Spleen (tissue), 11 donors: ENCODE data around the gene SEPHS1. TPM values are rescaled to one million over a fixed set of nuclear protein-coding genes. Genes with fewer than 3 reads are reported as not detected.
"Not testable (repeated sequence)": the region's sequence is repeated elsewhere in the genome, so short reads cannot be mapped to it uniquely, and the experiment has no call there.

Source experiments
- DNase-seq: peaks from one replicate; pipeline ENCODE4 v3.0.0-alpha.2; 2020
- H3K27ac ChIP-seq, 8 donors: fragments of 200-600 bp; sonication (generic) in 7 of 8; 1 replicate in 4 of 8; 2 replicates in 4 of 8; pipeline versions ENCODE4 v1.5.0 to v1.8.0; 2016 to 2021; ENCODE audit warnings: inconsistent platforms in 4 of 8, mild to moderate bottlenecking in 4 of 8, moderate library complexity in 1 of 8
- H3K27me3 ChIP-seq, 7 donors: fragments of 200-600 bp; sonication (generic) in 6 of 7; replicated peaks in 1 of 7; 1 replicate in 4 of 7; 2 replicates in 3 of 7; pipeline versions ENCODE4 v1.5.0 to v1.8.0; 2016 to 2021; ENCODE audit warnings: inconsistent platforms in 3 of 7, mild to moderate bottlenecking in 1 of 7
- H3K36me3 ChIP-seq, 6 donors: fragments of 200-600 bp; sonication (generic) in 5 of 6; 1 replicate in 4 of 6; 2 replicates in 2 of 6; pipeline versions ENCODE4 v1.5.0 to v1.8.0; 2016 to 2021; ENCODE audit warnings: inconsistent platforms in 2 of 6
- H3K4me1 ChIP-seq, 6 donors: fragments of 200-600 bp; sonication (generic) in 5 of 6; 1 replicate in 3 of 6; 2 replicates in 3 of 6; pipeline versions ENCODE4 v1.5.0 to v1.8.0; 2016 to 2021; ENCODE audit warnings: inconsistent platforms in 3 of 6
- H3K4me3 ChIP-seq, 8 donors: fragments of 200-600 bp; sonication (generic) in 7 of 8; 1 replicate in 4 of 8; 2 replicates in 4 of 8; pipeline versions ENCODE4 v1.5.0 to v1.8.0; 2016 to 2021; ENCODE audit warnings: inconsistent platforms in 4 of 8, mild to moderate bottlenecking in 4 of 8, moderate library complexity in 2 of 8
- H3K9me3 ChIP-seq, 8 donors: fragments of 200-600 bp; sonication (generic) in 7 of 8; 1 replicate in 4 of 8; 2 replicates in 4 of 8; pipeline versions ENCODE4 v1.5.0 to v1.8.0; 2016 to 2021; ENCODE audit warnings: inconsistent platforms in 4 of 8
- CTCF ChIP-seq, 11 experiments: fragments of 200-600 bp in 7 of 11; fragments of 450-650 bp in 4 of 11; sonication (generic) in 4 of 11; IDR thresholded peaks in 8 of 11; conservative IDR thresholded peaks in 3 of 11; 1 replicate in 7 of 11; 2 replicates in 4 of 11; pipeline versions ENCODE4 v1.4.0 to v1.8.0; 2016 to 2021; ENCODE audit warnings: antibody characterized with exemption in 11 of 11, inconsistent platforms in 4 of 11, mild to moderate bottlenecking in 1 of 11
- POLR2A ChIP-seq, 3 donors: fragments of 450-650 bp; IDR thresholded peaks; one replicate each; pipeline ENCODE4 v1.5.1; 2017; ENCODE audit warnings: antibody characterized with exemption in 3 of 3, mild to moderate bottlenecking in 1 of 3
- POLR2AphosphoS5 ChIP-seq, 3 donors: sonication (generic); formaldehyde crosslinking; IDR thresholded peaks; one replicate each; pipeline ENCODE4 v1.5.1; 2017; ENCODE audit warnings: antibody characterized with exemption in 3 of 3
- WGBS, 5 donors: extraction: QIAGEN DNeasy Blood & Tissue Kit in 3 of 5; methylation state at CpG; one replicate each; pipeline versions ENCODE4 v1.1.5 to v1.1.7; 2013 to 2018; 5-methylcytosine and 5-hydroxymethylcytosine counted together
- intact Hi-C: fragments of 100-400 bp; cut with DNase I; formaldehyde crosslinking; loops from one replicate; pipeline ENCODE4 v1.15.0; 2023; ENCODE audit warnings: low total_unique reads
- polyA plus RNA-seq, 3 donors: library from polyadenylated mRNA; stranded (reverse); fragments of 200-250 nt; gene quantifications; one replicate each; pipeline ENCODE4 v1.2.1, GENCODE V29; 2013
- total RNA-seq, 7 donors: library from RNA; depleted of rRNA in 3 of 7; stranded (reverse); fragments of >200 nt in 3 of 7; fragmentation: NEBNext Ultra II Directional in 4 of 7; extraction: Animal tissue kit (Norgen Biotek cat#: 25700) in 4 of 7; gene quantifications; one replicate each; pipeline versions ENCODE4 v1.1.0 to v1.2.1, GENCODE V29; 2016 to 2021
- donor health status: healthy with polysubstance abuse.
- donor health status: DM: no; HTN: no; CAD: no; lungs with moderate emphysema.
- donor health status: DM: no; HTN: no; CAD: no.
- donor health status: Bipolar disorder and iron deficiency.
- donor health status: healthy.
- donor health status: DM: no; HTN: no; CAD: no.
- donor health status: DM: yes; HTN: yes; CAD: no.

Gene SEPHS1
- total and polyA plus RNA-seq, 10 donors = 15.4 to 44.0 (median 28.0) TPM

- H3K4me3 ChIP-seq = no peak overlapping the region
- intact Hi-C loops = loop anchor here (10.0 kb wide), 1 partner anchor 130 kb away; the partner anchor contains the start of gene MCM10
- H3K27me3 ChIP-seq = no peaks in the 10 kb centered on the region
- DNase-seq = no peak
- peaks cover 0 to 54% (median 10%) of the 10 kb centered on the region in 6 donors for H3K36me3 ChIP-seq
- no peak overlapping the region for H3K27ac ChIP-seq
- no peak for TF ChIP-seq POLR2AphosphoS5 (IDR thresholded peaks at IDR 0.05)
- no peak for TF ChIP-seq CTCF (IDR thresholded peaks at IDR 0.05 in 8 of 11, conservative IDR thresholded peaks at IDR 0.05 in 3 of 11)
- no peak for TF ChIP-seq POLR2A (IDR thresholded peaks at IDR 0.05)
- no peaks in the 10 kb centered on the region for H3K9me3 ChIP-seq
- 92 to 99% (median 97%) methylated on average over 2 of the region's 2 CpGs for WGBS, 5 donors
- peaks cover 0 to 15% (median 7%) of the 10 kb centered on the region in 6 donors for H3K4me1 ChIP-seq
Measured at GRCh38 chr10:13294784-13295183, 53.3 kb downstream of the SEPHS1 start.

- Histone ChIP-seq H3K36me3 (peaks cover 0 to 68% (median 13%) of the 10 kb centered on the region in 6 donors), H3K27me3 (no peaks in the 10 kb centered on the region), H3K27ac (no peak overlapping the region), H3K9me3 (no peaks in the 10 kb centered on the region), H3K4me3 (no peak overlapping the region), H3K4me1 (no peaks in the 10 kb centered on the region)
- intact Hi-C loops = loop anchor here (10.0 kb wide), 1 partner anchor 127 kb away; the partner anchor contains the start of gene MCM10
- DNase-seq = no peak
- WGBS, 5 donors = 91 to 94% (median 93%) methylated on average over 19 of the region's 19 CpGs
- TF ChIP-seq CTCF (IDR thresholded peaks at IDR 0.05 in 8 of 11, conservative IDR thresholded peaks at IDR 0.05 in 3 of 11) (no peak), POLR2AphosphoS5 (IDR thresholded peaks at IDR 0.05) (no peak), POLR2A (IDR thresholded peaks at IDR 0.05) (no peak)
Measured at GRCh38 chr10:13291821-13292773, 56.0 kb downstream of the SEPHS1 start.

GRCh38 chr10:13291061-13291460 is 57.0 kb downstream of the SEPHS1 start:
- no peak for DNase-seq
- Histone ChIP-seq H3K9me3 (no peaks in the 10 kb centered on the region), H3K4me3 (no peak overlapping the region), H3K27ac (no peak overlapping the region), H3K36me3 (peaks cover 0 to 78% (median 13%) of the 10 kb centered on the region in 6 donors), H3K4me1 (no peaks in the 10 kb centered on the region), H3K27me3 (no peaks in the 10 kb centered on the region)
- intact Hi-C loops = loop anchor here (10.0 kb wide), 1 partner anchor 126 kb away; the partner anchor contains the start of gene MCM10
- WGBS, 5 donors = 93 to 96% (median 94%) methylated on average over 4 of the region's 4 CpGs
- TF ChIP-seq CTCF (IDR thresholded peaks at IDR 0.05 in 8 of 11, conservative IDR thresholded peaks at IDR 0.05 in 3 of 11) (no peak), POLR2A (IDR thresholded peaks at IDR 0.05) (no peak), POLR2AphosphoS5 (IDR thresholded peaks at IDR 0.05) (no peak)

GRCh38 chr10:13284050-13284449 is 64.0 kb downstream of the SEPHS1 start:
- Histone ChIP-seq H3K27ac (no peak overlapping the region), H3K36me3 (peaks cover 0 to 82% (median 17%) of the 10 kb centered on the region in 6 donors), H3K27me3 (no peaks in the 10 kb centered on the region), H3K4me3 (no peak overlapping the region), H3K4me1 (no peaks in the 10 kb centered on the region), H3K9me3 (no peaks in the 10 kb centered on the region)
- no peak for DNase-seq
- intact Hi-C loops = no loop called here
- 84 to 92% (median 91%) methylated on average over 4 of the region's 4 CpGs for WGBS, 5 donors
- no peak for TF ChIP-seq POLR2AphosphoS5 (IDR thresholded peaks at IDR 0.05)
- TF ChIP-seq CTCF (IDR thresholded peaks at IDR 0.05 in 8 of 11, conservative IDR thresholded peaks at IDR 0.05 in 3 of 11) = no peak
- TF ChIP-seq POLR2A (IDR thresholded peaks at IDR 0.05) = no peak

- H3K27ac ChIP-seq, DNase-seq, H3K4me1 ChIP-seq, H3K4me3 ChIP-seq, intact Hi-C loops, H3K27me3 ChIP-seq, H3K9me3 ChIP-seq: not testable (repeated sequence)
- peaks cover 0 to 84% (median 17%) of the 10 kb centered on the region in 6 donors for H3K36me3 ChIP-seq
- 90 to 95% (median 92%) methylated on average over 6 of the region's 6 CpGs for WGBS, 5 donors
Measured at GRCh38 chr10:13282348-13282747, 65.7 kb downstream of the SEPHS1 start.
